GM12873 (cell line): ENCODE measurements around the gene RNF212.

Experiments
- CTCF ChIP-seq: IDR thresholded peaks from 2 replicates; pipeline ENCODE4 v1.5.1; 2012; ENCODE audit warnings: low read depth, mild to moderate bottlenecking, moderate library complexity, low read length, control low read depth; ENCODE audit not compliant: insufficient read depth; ENCODE audit errors: missing control alignments

Gene RNF212

GRCh38 chr4:1069394-1069793 lies 44.0 kb downstream of the RNF212 start:
- TF ChIP-seq CTCF, result no peak

GRCh38 chr4:1065732-1066131 lies 47.6 kb downstream of the RNF212 start:
- TF ChIP-seq CTCF, result no peak

- no peak for TF ChIP-seq CTCF
These were observed 50.9 kb downstream of the RNF212 start for GRCh38 chr4:1062419-1062818.

GRCh38 chr4:1061760-1062159 lies 51.6 kb downstream of the RNF212 start:
- TF ChIP-seq CTCF, result no peak

- TF ChIP-seq CTCF, result no peak
These were observed 52.2 kb downstream of the RNF212 start for GRCh38 chr4:1061056-1061700.

- TF ChIP-seq CTCF, result no peak
These were observed 52.7 kb downstream of the RNF212 start for GRCh38 chr4:1060621-1061020.

GRCh38 chr4:1060121-1060520 lies 53.2 kb downstream of the RNF212 start:
- no peak for TF ChIP-seq CTCF
